Osteoblast (primary cell): ENCODE results near the gene PTTG1. TPM values are rescaled to one million over a fixed set of nuclear protein-coding genes. Genes with fewer than 3 reads are reported as not detected.
"Not testable (repeated sequence)": the region's sequence is repeated elsewhere in the genome, so short reads cannot be mapped to it uniquely, and the experiment has no call there.

Experiments used
- DNase-seq: peaks from one replicate; pipeline ENCODE4 v3.0.0; 2011; ENCODE audit warnings: low spot score, mixed read lengths; ENCODE audit not compliant: insufficient read length; ENCODE audit errors: missing footprints
- H2AFZ ChIP-seq: 2 replicates; pipeline ENCODE4 v1.6.0; 2011; ENCODE audit warnings: mild to moderate bottlenecking, low read length
- H3K27ac ChIP-seq: 2 replicates; pipeline ENCODE4 v1.5.1; 2011; ENCODE audit warnings: mild to moderate bottlenecking, low read depth, low read length, moderate library complexity
- H3K27me3 ChIP-seq: 2 replicates; pipeline ENCODE4 v1.6.0; 2012; ENCODE audit warnings: mild to moderate bottlenecking, control low read depth, inconsistent platforms, low read length, moderate library complexity; ENCODE audit not compliant: insufficient read depth
- H3K36me3 ChIP-seq: 2 replicates; pipeline ENCODE4 v1.5.1; 2011; ENCODE audit warnings: mild to moderate bottlenecking, low read length, control low read depth, moderate library complexity; ENCODE audit not compliant: insufficient read depth
- H3K4me1 ChIP-seq: 2 replicates; pipeline ENCODE4 v1.5.1; 2011; ENCODE audit warnings: mild to moderate bottlenecking, low read length, control low read depth, moderate library complexity; ENCODE audit not compliant: insufficient read depth
- H3K4me2 ChIP-seq: 2 replicates; pipeline ENCODE4 v1.6.0; 2011; ENCODE audit warnings: mild to moderate bottlenecking, low read length; ENCODE audit not compliant: insufficient read depth
- H3K4me3 ChIP-seq: fragments of 200-600 bp; sonication (generic); 3 replicates; pipeline ENCODE4 v1.5.1; 2012; ENCODE audit warnings: mild to moderate bottlenecking, low read length, inconsistent platforms; ENCODE audit not compliant: insufficient read depth
- H3K79me2 ChIP-seq: 2 replicates; pipeline ENCODE4 v1.6.0; 2012; ENCODE audit warnings: mild to moderate bottlenecking, low read length, control low read depth, inconsistent platforms; ENCODE audit not compliant: insufficient read depth
- H3K9me3 ChIP-seq: 2 replicates; pipeline ENCODE4 v1.5.1; 2011; ENCODE audit warnings: low read depth, low read length, control low read depth
- H4K20me1 ChIP-seq: 2 replicates; pipeline ENCODE4 v1.6.0; 2012; ENCODE audit warnings: mild to moderate bottlenecking, low read length, control low read depth; ENCODE audit not compliant: insufficient read depth
- CTCF ChIP-seq: IDR thresholded peaks from 2 replicates; pipeline ENCODE4 v1.5.1; 2011; ENCODE audit warnings: mild to moderate bottlenecking, low read depth, low read length, moderate library complexity; ENCODE audit errors: extremely low read depth
- total RNA-seq: library from RNA; depleted of rRNA; stranded (reverse); fragments of >200 nt; gene quantifications from 2 replicates; pipeline ENCODE4 v1.2.3, GENCODE V29; 2012

The PTTG1 gene
- total RNA-seq, 1 donor = 41.3 TPM

DNA sequence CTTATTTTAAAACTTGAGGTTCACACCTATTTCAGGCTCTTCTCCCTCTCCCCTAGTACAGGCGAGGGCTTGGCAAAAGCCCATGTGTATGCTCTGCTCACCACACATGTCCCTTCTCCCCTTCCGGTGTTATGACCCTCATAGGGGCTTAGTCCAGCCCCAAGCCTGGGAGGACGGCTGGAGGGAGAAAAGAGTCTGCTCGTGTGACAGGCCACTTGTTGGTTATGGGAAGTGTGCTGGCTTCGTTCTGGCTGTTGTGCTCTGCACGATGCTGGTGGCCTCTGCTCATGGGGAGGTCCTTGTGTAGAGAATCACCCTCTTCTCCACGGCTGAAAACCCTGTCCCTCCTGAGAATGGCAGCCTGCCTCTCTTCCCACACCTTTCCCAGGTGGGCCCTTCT, 11.1 kb downstream of the PTTG1 start:
- H2AFZ ChIP-seq = no peak overlapping the region
- H3K36me3 ChIP-seq = peaks cover 21% of the 10 kb centered on the region
- DNase-seq = no peak
- no peaks in the 10 kb centered on the region for H3K9me3 ChIP-seq
- no peak overlapping the region for H3K4me3 ChIP-seq
- no peak overlapping the region for H3K27ac ChIP-seq
- H3K27me3 ChIP-seq = no peaks in the 10 kb centered on the region
- no peaks in the 10 kb centered on the region for H3K4me1 ChIP-seq
- TF ChIP-seq CTCF = no peak
- no peaks in the 10 kb centered on the region for H3K79me2 ChIP-seq
- H3K4me2 ChIP-seq = no peak overlapping the region
- H4K20me1 ChIP-seq = no peaks in the 10 kb centered on the region

DNA sequence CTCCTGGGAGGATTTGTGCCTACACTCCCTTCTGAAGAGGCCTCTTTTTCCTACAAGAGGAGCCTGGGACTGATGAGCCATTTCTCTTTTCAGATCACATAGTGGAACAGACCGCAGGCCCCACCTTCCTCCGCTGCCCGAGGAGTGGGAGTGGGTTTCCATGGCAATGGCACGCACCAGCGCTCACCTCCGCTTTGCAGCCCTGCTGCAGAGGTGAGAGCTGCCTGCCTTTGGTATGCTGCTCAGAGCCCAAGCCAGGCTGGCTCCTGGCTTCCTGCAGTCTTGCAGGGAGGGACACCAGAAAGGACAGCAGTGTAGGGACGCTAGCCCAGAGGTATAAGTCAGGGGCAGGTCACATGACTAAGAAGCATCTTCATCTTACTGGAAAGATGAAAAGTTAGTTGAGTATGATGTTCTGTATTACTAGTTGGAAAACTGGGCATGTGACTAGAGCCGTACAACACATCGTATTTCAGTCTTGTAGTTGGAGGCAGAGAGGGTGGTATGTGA, 12.4 kb downstream of the PTTG1 start:
- H3K27ac ChIP-seq = no peak overlapping the region
- peaks cover 8% of the 10 kb centered on the region for H3K36me3 ChIP-seq
- no peak overlapping the region for H2AFZ ChIP-seq
- no peaks in the 10 kb centered on the region for H3K79me2 ChIP-seq
- H3K9me3 ChIP-seq = no peaks in the 10 kb centered on the region
- H3K4me1 ChIP-seq = peaks cover 7% of the 10 kb centered on the region
- no peak for TF ChIP-seq CTCF
- H3K4me2 ChIP-seq = no peak overlapping the region
- H3K4me3 ChIP-seq = no peak overlapping the region
- no peaks in the 10 kb centered on the region for H4K20me1 ChIP-seq
- no peaks in the 10 kb centered on the region for H3K27me3 ChIP-seq
- no peak for DNase-seq

- Histone ChIP-seq H3K4me1 (peaks cover 8% of the 10 kb centered on the region), H3K36me3 (no peaks in the 10 kb centered on the region), H3K9me3 (no peaks in the 10 kb centered on the region), H3K4me2 (no peak overlapping the region), H3K79me2 (no peaks in the 10 kb centered on the region), H2AFZ (no peak overlapping the region), H3K27ac (no peak overlapping the region), H4K20me1 (no peaks in the 10 kb centered on the region), H3K4me3 (no peak overlapping the region), H3K27me3 (no peaks in the 10 kb centered on the region)
- no peak for DNase-seq
- no peak for TF ChIP-seq CTCF
Measured at GRCh38 chr5:160435532-160435931, 13.9 kb downstream of the PTTG1 start.

GRCh38 chr5:160436017-160436416, 14.4 kb downstream of the PTTG1 start:
- H3K27ac ChIP-seq = no peak overlapping the region
- H3K36me3 ChIP-seq = no peaks in the 10 kb centered on the region
- TF ChIP-seq CTCF = no peak
- no peaks in the 10 kb centered on the region for H3K79me2 ChIP-seq
- H3K4me3 ChIP-seq = no peak overlapping the region
- H3K4me2 ChIP-seq = no peak overlapping the region
- H3K9me3 ChIP-seq = no peaks in the 10 kb centered on the region
- H3K27me3 ChIP-seq = no peaks in the 10 kb centered on the region
- H3K4me1 ChIP-seq = peaks cover 8% of the 10 kb centered on the region
- DNase-seq = no peak
- no peak overlapping the region for H2AFZ ChIP-seq
- no peaks in the 10 kb centered on the region for H4K20me1 ChIP-seq

DNA sequence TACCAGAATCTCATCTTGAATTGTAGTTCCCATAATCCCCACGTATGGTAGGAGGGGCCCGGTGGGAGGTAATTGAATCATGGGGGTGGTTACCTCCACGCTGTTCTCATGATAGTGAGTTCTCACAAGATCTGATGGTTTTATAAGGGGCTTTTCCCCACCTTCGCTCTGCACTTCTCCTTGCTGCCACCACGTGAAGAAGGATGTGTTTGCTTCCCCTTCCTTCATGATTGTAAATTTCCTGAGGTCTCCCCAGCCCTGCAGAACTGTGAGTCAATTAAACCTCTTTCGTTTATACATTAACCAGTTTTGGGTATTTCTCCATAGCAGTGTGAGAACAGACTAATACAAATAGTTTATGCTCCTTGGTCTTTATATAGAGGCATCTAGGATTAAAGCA, 15.0 kb downstream of the PTTG1 start:
- H2AFZ ChIP-seq, H4K20me1 ChIP-seq, H3K79me2 ChIP-seq, H3K36me3 ChIP-seq, H3K4me1 ChIP-seq, H3K27me3 ChIP-seq, H3K9me3 ChIP-seq, H3K4me2 ChIP-seq, DNase-seq, H3K4me3 ChIP-seq, H3K27ac ChIP-seq: not testable (repeated sequence)
